ENCODE data around the gene ARSA. TPM values are rescaled to one million over a fixed set of nuclear protein-coding genes. Genes with fewer than 3 reads are reported as not detected.

The ARSA gene
- total RNA-seq, 4 donors from 2014 or later, result 81.2 to 253 (median 99.1) TPM

DNA sequence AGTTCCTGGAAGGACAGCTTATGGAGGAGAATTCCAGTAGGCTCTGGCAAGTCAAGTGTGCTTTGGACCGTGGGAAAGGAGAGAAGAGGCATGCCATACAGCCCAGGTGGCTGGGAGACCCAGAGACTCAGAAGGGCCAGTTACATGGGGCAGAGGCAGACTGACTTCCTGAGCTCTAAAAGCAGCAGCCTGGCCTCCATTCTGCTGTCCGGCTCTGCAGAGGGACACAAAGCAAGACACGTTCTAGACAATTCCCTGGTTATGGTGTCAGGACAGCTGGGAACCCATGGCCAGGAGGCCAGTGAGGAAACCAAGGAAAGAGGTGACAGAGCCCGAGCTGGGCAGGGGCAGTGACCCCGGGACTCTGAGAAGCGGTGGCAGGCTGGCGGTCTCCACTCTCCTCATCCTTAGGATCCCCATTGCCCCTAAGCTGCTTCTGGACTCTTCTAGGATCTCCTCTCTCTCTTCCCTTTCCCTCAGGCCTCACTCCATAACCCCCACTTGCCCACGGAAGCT is 52.5 kb downstream of the ARSA start:
- 64 to 91% methylated on average over 2 to 8 of the region's 8 CpGs for WGBS, 2 donors (ENCODE audit: low coverage in 1 of 2)
- no peak overlapping the region for H3K4me3 ChIP-seq
- H3K27me3 ChIP-seq, result no peaks in the 10 kb centered on the region
- intact Hi-C loops (cut with DNase I; ENCODE audit: low total_unique reads), result no loop called here
- in situ Hi-C loops (cut with MboI; ENCODE audit: low pct_ligation_motif_present in 1 of 4, low pct_unique_long_range_greater_than_20kb in 1 of 4, low sequenced_read_pairs in 3 of 4), result no loop called here
- H3K36me3 ChIP-seq, result no peaks in the 10 kb centered on the region
- no peaks in the 10 kb centered on the region for H3K9me3 ChIP-seq
- DNase-seq, result no peak
- H3K27ac ChIP-seq, result no peak overlapping the region
- TF ChIP-seq, protein P1, sequence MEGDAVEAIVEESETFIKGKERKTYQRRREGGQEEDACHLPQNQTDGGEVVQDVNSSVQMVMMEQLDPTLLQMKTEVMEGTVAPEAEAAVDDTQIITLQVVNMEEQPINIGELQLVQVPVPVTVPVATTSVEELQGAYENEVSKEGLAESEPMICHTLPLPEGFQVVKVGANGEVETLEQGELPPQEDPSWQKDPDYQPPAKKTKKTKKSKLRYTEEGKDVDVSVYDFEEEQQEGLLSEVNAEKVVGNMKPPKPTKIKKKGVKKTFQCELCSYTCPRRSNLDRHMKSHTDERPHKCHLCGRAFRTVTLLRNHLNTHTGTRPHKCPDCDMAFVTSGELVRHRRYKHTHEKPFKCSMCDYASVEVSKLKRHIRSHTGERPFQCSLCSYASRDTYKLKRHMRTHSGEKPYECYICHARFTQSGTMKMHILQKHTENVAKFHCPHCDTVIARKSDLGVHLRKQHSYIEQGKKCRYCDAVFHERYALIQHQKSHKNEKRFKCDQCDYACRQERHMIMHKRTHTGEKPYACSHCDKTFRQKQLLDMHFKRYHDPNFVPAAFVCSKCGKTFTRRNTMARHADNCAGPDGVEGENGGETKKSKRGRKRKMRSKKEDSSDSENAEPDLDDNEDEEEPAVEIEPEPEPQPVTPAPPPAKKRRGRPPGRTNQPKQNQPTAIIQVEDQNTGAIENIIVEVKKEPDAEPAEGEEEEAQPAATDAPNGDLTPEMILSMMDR (IDR thresholded peaks at IDR 0.05), result no peak
- no peak for TF ChIP-seq POLR2A (IDR thresholded peaks at IDR 0.05)
- no peak for TF ChIP-seq POLR2AphosphoS5 (IDR thresholded peaks at IDR 0.05)
- no peak for TF ChIP-seq EP300 (IDR thresholded peaks at IDR 0.05; ENCODE audit: low read depth)
- H3K4me1 ChIP-seq, result peaks cover 0 to 12% (median 10%) of the 10 kb centered on the region in 4 donors

Small RNAs within 50 kb of the gene (small RNA-seq; reads per million reads assigned to genes)
- 0 reads per million in 4 donors for gene RF00019

Other genes starting within 250 kb of the ARSA start
- gene SBF1, start 153.1 kb downstream of the ARSA start, total RNA-seq, result 100 to 1,000 TPM in 2 of 4 donors, 10 to 100 TPM in 2; 59.9 to 241 (median 108) TPM
- 1 to 10 TPM in 3 of 4 donors, under 1 TPM in 1; 0.75 to 5.4 (median 1.2) TPM for gene ADM2, start 146.6 kb downstream of the ARSA start, total RNA-seq
- gene MIOX, start 141.3 kb downstream of the ARSA start, total RNA-seq, result not detected
- gene LMF2, start 120.5 kb downstream of the ARSA start, total RNA-seq, result 100 to 1,000 TPM in 1 of 4 donors, 10 to 100 TPM in 3; 54.0 to 119 (median 79.9) TPM
- gene NCAPH2, start 119.9 kb downstream of the ARSA start, total RNA-seq, result 10 to 100 TPM; 26.5 to 64.7 (median 41.6) TPM
- 10 to 100 TPM in 1 of 4 donors, 1 to 10 TPM in 2, not detected in 1; 5.1 to 63.6 (median 5.9) TPM for gene SCO2, start 102.6 kb downstream of the ARSA start, total RNA-seq
- gene TYMP, start 98.1 kb downstream of the ARSA start, total RNA-seq, result 10 to 100 TPM; 27.5 to 60.7 (median 32.2) TPM
- 1 to 10 TPM in 1 of 4 donors, under 1 TPM in 2, not detected in 1; 0.14 to 1.5 (median 0.32) TPM for gene KLHDC7B, start 82.3 kb downstream of the ARSA start, total RNA-seq
- not detected for gene SYCE3, start 65.2 kb downstream of the ARSA start, total RNA-seq
- 100 to 1,000 TPM in 1 of 4 donors, 10 to 100 TPM in 3; 34.2 to 111 (median 37.6) TPM for gene CPT1B, start 49.7 kb downstream of the ARSA start, total RNA-seq
- gene CHKB, start 45.3 kb downstream of the ARSA start, total RNA-seq, result 100 to 1,000 TPM in 1 of 4 donors, 10 to 100 TPM in 3; 74.8 to 232 (median 86.1) TPM
- gene MAPK8IP2, start 27.4 kb downstream of the ARSA start, total RNA-seq, result 1 to 10 TPM; 1.1 to 3.4 (median 1.8) TPM
- gene SHANK3, start 44.7 kb upstream of the ARSA start, total RNA-seq, result 10 to 100 TPM in 1 of 4 donors, 1 to 10 TPM in 3; 2.7 to 30.3 (median 6.3) TPM
- gene ACR, start 110.1 kb upstream of the ARSA start, total RNA-seq, result not detected
- 10 to 100 TPM in 3 of 4 donors, 1 to 10 TPM in 1; 7.8 to 18.2 (median 13.2) TPM for gene RABL2B, start 155.5 kb upstream of the ARSA start, total RNA-seq

Data from transverse colon (tissue), 4 donors.